ENCODE measurements around the gene WBP4. TPM values are rescaled to one million over a fixed set of nuclear protein-coding genes. Genes with fewer than 3 reads are reported as not detected.
"Not testable (repeated sequence)": the region's sequence is repeated elsewhere in the genome, so short reads cannot be mapped to it uniquely, and the experiment has no call there.

The WBP4 gene
- total RNA-seq, 2 experiments from 2014 or later, result 12.6 to 13.5 TPM

GRCh38 chr13:41095681-41096080, 34.4 kb downstream of the WBP4 start:
- H3K9me3 Mint-ChIP-seq, POLR2A ChIA-PET, CTCF ChIA-PET: not testable (repeated sequence)

GRCh38 chr13:41098761-41099160, 37.5 kb downstream of the WBP4 start:
- Mint-ChIP-seq H3K4me3 (no peak overlapping the region), H3K27ac (no peak overlapping the region), H3K9me3 (no peaks in the 10 kb centered on the region), H3K36me3 (no peaks in the 10 kb centered on the region), H3K4me1 (ENCODE audit: low read depth) (no peaks in the 10 kb centered on the region), H3K27me3 (no peaks in the 10 kb centered on the region)
- POLR2A ChIA-PET, result no interaction called here
- intact Hi-C loops (cut with micrococcal nuclease), result no loop called here
- CTCF ChIA-PET, result interaction anchor here (0.6 kb wide), 1 partner anchor 122 kb away, joined by 3 read pairs; no protein-coding TSS in a partner anchor
- no peak for DNase-seq

More at GRCh38 chr13:41095681-41096080, 34.4 kb downstream of the WBP4 start:
- H3K27ac Mint-ChIP-seq; H3K4me1 Mint-ChIP-seq (ENCODE audit: low read depth); H3K36me3 Mint-ChIP-seq; intact Hi-C loops (cut with micrococcal nuclease); DNase-seq; H3K27me3 Mint-ChIP-seq; H3K4me3 Mint-ChIP-seq: not testable (repeated sequence)

- Mint-ChIP-seq H3K4me1 (ENCODE audit: low read depth) (no peaks in the 10 kb centered on the region), H3K36me3 (no peaks in the 10 kb centered on the region), H3K9me3 (no peaks in the 10 kb centered on the region), H3K27me3 (no peaks in the 10 kb centered on the region), H3K4me3 (no peak overlapping the region), H3K27ac (no peak overlapping the region)
- intact Hi-C loops (cut with micrococcal nuclease), result no loop called here
- ChIA-PET CTCF (no interaction called here), POLR2A (no interaction called here)
- DNase-seq, result no peak
Measured at GRCh38 chr13:41099986-41100385, 38.7 kb downstream of the WBP4 start.

- ChIA-PET POLR2A (no interaction called here), CTCF (no interaction called here)
- no peak for DNase-seq
- Mint-ChIP-seq H3K36me3 (no peaks in the 10 kb centered on the region), H3K27me3 (no peaks in the 10 kb centered on the region), H3K27ac (no peak overlapping the region), H3K9me3 (no peaks in the 10 kb centered on the region), H3K4me3 (no peak overlapping the region), H3K4me1 (ENCODE audit: low read depth) (no peaks in the 10 kb centered on the region)
- intact Hi-C loops (cut with micrococcal nuclease), result no loop called here
Measured at GRCh38 chr13:41107104-41107571, 45.8 kb downstream of the WBP4 start.

- CTCF ChIA-PET, result no interaction called here
Measured at GRCh38 chr13:41107584-41108014, 46.3 kb downstream of the WBP4 start.

GRCh38 chr13:41111454-41111853, 50.1 kb downstream of the WBP4 start:
- intact Hi-C loops (cut with micrococcal nuclease), result no loop called here
- H3K36me3 Mint-ChIP-seq, result no peaks in the 10 kb centered on the region
- H3K4me3 Mint-ChIP-seq, result no peak overlapping the region
- no peak for DNase-seq
- no peaks in the 10 kb centered on the region for H3K9me3 Mint-ChIP-seq
- no peaks in the 10 kb centered on the region for H3K27me3 Mint-ChIP-seq
- H3K4me1 Mint-ChIP-seq (ENCODE audit: low read depth), result no peaks in the 10 kb centered on the region
- ChIA-PET POLR2A (no interaction called here), CTCF (interaction anchor here (0.6 kb wide), 1 partner anchor 32 kb away, joined by 3 read pairs; no protein-coding TSS in a partner anchor)
- no peak overlapping the region for H3K27ac Mint-ChIP-seq

More at GRCh38 chr13:41107584-41108014, 46.3 kb downstream of the WBP4 start:
- H3K27ac Mint-ChIP-seq, result no peak overlapping the region
- no peaks in the 10 kb centered on the region for H3K27me3 Mint-ChIP-seq
- H3K4me1 Mint-ChIP-seq (ENCODE audit: low read depth), result no peaks in the 10 kb centered on the region
- H3K9me3 Mint-ChIP-seq, result no peaks in the 10 kb centered on the region
- POLR2A ChIA-PET, result no interaction called here
- H3K4me3 Mint-ChIP-seq, result no peak overlapping the region
- intact Hi-C loops (cut with micrococcal nuclease), result no loop called here
- no peaks in the 10 kb centered on the region for H3K36me3 Mint-ChIP-seq
- no peak for DNase-seq

- POLR2A ChIA-PET, result no interaction called here
Measured at GRCh38 chr13:41117869-41118268, 56.6 kb downstream of the WBP4 start.

GRCh38 chr13:41122838-41123237, 61.5 kb downstream of the WBP4 start:
- Mint-ChIP-seq H3K4me3 (no peak overlapping the region), H3K27me3 (no peaks in the 10 kb centered on the region), H3K4me1 (ENCODE audit: low read depth) (peaks cover 3% of the 10 kb centered on the region), H3K27ac (no peak overlapping the region), H3K9me3 (peaks cover 2% of the 10 kb centered on the region), H3K36me3 (peaks cover 8% of the 10 kb centered on the region)
- DNase-seq, result no peak
- intact Hi-C loops (cut with micrococcal nuclease), result loop anchor here (5.0 kb wide), 1 partner anchor 51 kb away; no protein-coding TSS in a partner anchor
- POLR2A ChIA-PET, result no interaction called here
- CTCF ChIA-PET, result interaction anchor here (1.3 kb wide), 1 partner anchor 29 kb away, joined by 3 read pairs; no protein-coding TSS in a partner anchor

More at GRCh38 chr13:41117869-41118268, 56.6 kb downstream of the WBP4 start:
- intact Hi-C loops (cut with micrococcal nuclease), result no loop called here
- no peak overlapping the region for H3K27ac Mint-ChIP-seq
- H3K9me3 Mint-ChIP-seq, result no peaks in the 10 kb centered on the region
- CTCF ChIA-PET, result no interaction called here
- no peaks in the 10 kb centered on the region for H3K36me3 Mint-ChIP-seq
- peaks cover 3% of the 10 kb centered on the region for H3K4me1 Mint-ChIP-seq (ENCODE audit: low read depth)
- no peak overlapping the region for H3K4me3 Mint-ChIP-seq
- no peak for DNase-seq
- no peaks in the 10 kb centered on the region for H3K27me3 Mint-ChIP-seq

- Mint-ChIP-seq H3K9me3 (peaks cover 2% of the 10 kb centered on the region), H3K4me1 (ENCODE audit: low read depth) (peaks cover 34% of the 10 kb centered on the region), H3K4me3 (no peak overlapping the region), H3K36me3 (peaks cover 13% of the 10 kb centered on the region), H3K27me3 (no peaks in the 10 kb centered on the region), H3K27ac (no peak overlapping the region)
- DNase-seq, result no peak
- CTCF ChIA-PET, result no interaction called here
- POLR2A ChIA-PET, result no interaction called here
- intact Hi-C loops (cut with micrococcal nuclease), result no loop called here
Measured at GRCh38 chr13:41127701-41128100, 66.4 kb downstream of the WBP4 start.

- Mint-ChIP-seq H3K4me1 (ENCODE audit: low read depth) (peaks cover 43% of the 10 kb centered on the region), H3K27me3 (no peaks in the 10 kb centered on the region), H3K4me3 (peak overlapping the region; percentile 92), H3K27ac (peak overlapping the region; percentile 58), H3K9me3 (peaks cover 2% of the 10 kb centered on the region), H3K36me3 (peaks cover 13% of the 10 kb centered on the region)
- DNase-seq, result peak; percentile 26
- CTCF ChIA-PET, result no interaction called here
- POLR2A ChIA-PET, result no interaction called here
- intact Hi-C loops (cut with micrococcal nuclease), result loop anchor here (5.0 kb wide), 2 partner anchors 47 to 353 kb away; no protein-coding TSS in a partner anchor
Measured at GRCh38 chr13:41130356-41130755, 69.0 kb downstream of the WBP4 start.

- H3K9me3 Mint-ChIP-seq, CTCF ChIA-PET, H3K27me3 Mint-ChIP-seq, POLR2A ChIA-PET, H3K36me3 Mint-ChIP-seq, DNase-seq: not testable (repeated sequence)
- Mint-ChIP-seq H3K27ac (peak overlapping the region; percentile 58), H3K4me3 (peak overlapping the region; percentile 92), H3K4me1 (ENCODE audit: low read depth) (peaks cover 43% of the 10 kb centered on the region)
- intact Hi-C loops (cut with micrococcal nuclease), result loop anchor here (5.0 kb wide), 2 partner anchors 46 to 354 kb away; no protein-coding TSS in a partner anchor
Measured at GRCh38 chr13:41131189-41131588, 69.9 kb downstream of the WBP4 start.

GRCh38 chr13:41131660-41132511, 70.6 kb downstream of the WBP4 start:
- Mint-ChIP-seq H3K27ac (peak overlapping the region; percentile 86), H3K4me1 (ENCODE audit: low read depth) (peaks cover 43% of the 10 kb centered on the region), H3K4me3 (peak overlapping the region; percentile 92)
- intact Hi-C loops (cut with micrococcal nuclease), result loop anchor here (1.0 to 5.0 kb wide), 7 partner anchors 45 to 355 kb away; partner anchors contain the start of genes KBTBD7, MTRF1, NAA16 and WBP4
- POLR2A ChIA-PET, result interaction anchor here (0.6 to 1.0 kb wide), 2 partner anchors 71 to 304 kb away, joined by 3 to 4 read pairs; partner anchors contain the start of gene WBP4
- H3K27me3 Mint-ChIP-seq, DNase-seq, H3K36me3 Mint-ChIP-seq, H3K9me3 Mint-ChIP-seq: not testable (repeated sequence)
- CTCF ChIA-PET, result interaction anchor here (1.0 kb wide), 1 partner anchor 223 kb away, joined by 3 read pairs; no protein-coding TSS in a partner anchor
